WI38 (cell line): ENCODE results near the gene GABRD.

Experiments
- H3K4me3 ChIP-seq: 2 replicates; pipeline ENCODE4 v1.5.1; 2011; ENCODE audit warnings: low read depth, mild to moderate bottlenecking, control low read depth, low read length
- CTCF ChIP-seq: IDR thresholded peaks from 2 replicates; pipeline ENCODE4 v1.5.1; 2012; ENCODE audit warnings: low read depth, mild to moderate bottlenecking, control low read depth, low read length

Gene GABRD

DNA sequence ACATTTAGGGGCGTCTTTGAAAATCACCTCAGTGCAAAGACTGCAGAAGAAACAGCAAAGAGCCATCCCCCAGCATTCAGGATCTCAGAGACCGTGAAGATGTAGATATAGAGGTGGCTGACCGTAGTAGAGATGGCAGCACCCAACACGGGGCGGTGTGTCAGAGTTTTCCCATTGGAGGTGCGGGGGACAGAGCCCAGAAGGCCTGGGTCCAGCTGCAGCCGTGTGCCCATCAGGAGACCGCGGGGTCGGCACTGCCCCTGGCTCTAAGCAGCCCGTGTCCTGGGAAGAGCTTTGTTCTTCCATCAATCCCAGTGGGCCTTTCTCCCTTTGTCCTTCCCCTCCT, 1.1 kb downstream of the GABRD start:
- no peak for TF ChIP-seq CTCF
- no peak overlapping the region for H3K4me3 ChIP-seq

- H3K4me3 ChIP-seq: no peak overlapping the region
- no peak for TF ChIP-seq CTCF
These were observed 2.4 kb downstream of the GABRD start for GRCh38 chr1:2021550-2021949.

- no peak overlapping the region for H3K4me3 ChIP-seq
- TF ChIP-seq CTCF: no peak
These were observed 3.1 kb downstream of the GABRD start for GRCh38 chr1:2022063-2022770.

DNA sequence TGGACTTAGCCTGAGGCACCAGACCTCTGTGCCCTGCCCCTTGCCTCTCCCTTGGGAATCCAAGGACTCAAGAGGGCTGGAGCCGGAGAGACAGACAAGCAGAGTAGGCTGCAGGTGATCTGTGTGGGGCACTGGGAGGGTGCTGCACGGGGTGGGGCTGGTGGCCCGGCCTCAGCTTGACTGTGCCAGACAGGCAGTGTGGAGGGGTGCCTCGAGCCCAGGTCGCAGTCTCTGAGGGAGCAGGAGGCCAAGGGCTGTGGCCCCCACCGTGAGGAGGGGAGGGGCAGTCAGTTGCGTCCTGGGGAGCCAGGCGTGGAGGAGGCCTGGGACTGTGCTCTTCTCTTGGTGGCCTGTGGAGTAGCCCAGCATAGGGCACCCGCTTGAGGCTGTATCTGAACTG, 4.0 kb downstream of the GABRD start:
- no peak overlapping the region for H3K4me3 ChIP-seq
- no peak for TF ChIP-seq CTCF

- no peak for TF ChIP-seq CTCF
- no peak overlapping the region for H3K4me3 ChIP-seq
These were observed 5.3 kb downstream of the GABRD start for GRCh38 chr1:2024451-2024850.

DNA sequence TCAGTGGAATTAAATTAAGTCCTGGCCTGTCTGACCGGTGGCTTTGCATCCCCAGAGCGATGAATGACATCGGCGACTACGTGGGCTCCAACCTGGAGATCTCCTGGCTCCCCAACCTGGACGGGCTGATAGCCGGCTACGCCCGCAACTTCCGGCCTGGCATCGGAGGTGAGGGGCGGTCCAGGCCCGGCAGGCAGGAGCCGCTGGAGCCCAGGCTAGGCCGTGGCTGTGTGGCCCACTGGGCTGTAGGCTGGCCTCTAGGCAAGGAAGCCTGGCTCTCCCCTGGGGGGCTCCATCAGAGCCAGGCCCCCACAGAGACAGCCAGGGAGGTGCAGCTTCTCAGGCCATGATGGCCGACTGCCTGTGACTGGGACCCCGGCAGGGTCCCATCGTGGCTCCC, 5.7 kb downstream of the GABRD start:
- no peak for TF ChIP-seq CTCF
- no peak overlapping the region for H3K4me3 ChIP-seq

DNA sequence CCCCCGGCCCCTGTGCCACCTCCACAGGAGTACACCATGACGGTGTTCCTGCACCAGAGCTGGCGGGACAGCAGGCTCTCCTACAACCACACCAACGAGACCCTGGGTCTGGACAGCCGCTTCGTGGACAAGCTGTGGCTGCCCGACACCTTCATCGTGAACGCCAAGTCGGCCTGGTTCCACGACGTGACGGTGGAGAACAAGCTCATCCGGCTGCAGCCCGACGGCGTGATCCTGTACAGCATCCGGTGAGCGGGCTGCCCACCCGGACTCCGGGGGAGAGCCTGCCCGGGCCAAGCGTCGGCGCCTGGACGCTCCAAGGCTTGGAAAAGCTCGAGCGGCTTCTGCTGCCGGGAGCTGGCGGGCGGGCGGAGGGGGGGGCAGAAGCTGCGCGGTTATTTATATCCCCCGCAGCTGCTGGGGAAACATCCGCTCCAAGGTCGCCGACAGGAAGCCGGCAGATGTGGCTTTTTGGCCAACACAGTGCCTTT, 6.4 kb downstream of the GABRD start:
- no peak overlapping the region for H3K4me3 ChIP-seq
- no peak for TF ChIP-seq CTCF
